22Rv1 (cell line): ENCODE results near the gene LRP8.

ENCODE experiments used
- H3K27ac ChIP-seq: fragments of 450-650 bp; 2 replicates; pipeline ENCODE4 v1.5.1; 2017
- CTCF ChIP-seq: fragments of 450-650 bp; IDR thresholded peaks from 2 replicates; pipeline ENCODE4 v1.5.1; 2017; ENCODE audit warnings: mild to moderate bottlenecking
- ZFX ChIP-seq: fragments of 450-650 bp; IDR thresholded peaks from 2 replicates; pipeline ENCODE4 v1.6.1; 2017; ENCODE audit warnings: antibody characterized with exemption, borderline replicate concordance

The LRP8 gene

GRCh38 chr1:53349369-53349835 is 21.5 kb upstream of the LRP8 start:
- TF ChIP-seq CTCF (no peak), ZFX (no peak)
- no peak overlapping the region for H3K27ac ChIP-seq

GRCh38 chr1:53348486-53349368 is 20.9 kb upstream of the LRP8 start:
- no peak overlapping the region for H3K27ac ChIP-seq
- no peak for TF ChIP-seq ZFX
- no peak for TF ChIP-seq CTCF

- no peak overlapping the region for H3K27ac ChIP-seq
- TF ChIP-seq ZFX (no peak), CTCF (no peak)
Observed at GRCh38 chr1:53346814-53347176, 18.9 kb upstream of the LRP8 start.

- H3K27ac ChIP-seq, result no peak overlapping the region
- TF ChIP-seq ZFX (no peak), CTCF (no peak)
Observed at GRCh38 chr1:53345996-53346813, 18.3 kb upstream of the LRP8 start.

GRCh38 chr1:53344921-53345838 is 17.3 kb upstream of the LRP8 start:
- no peak overlapping the region for H3K27ac ChIP-seq

More at GRCh38 chr1:53344921-53345838, 17.3 kb upstream of the LRP8 start:
- no peak for TF ChIP-seq CTCF
- no peak for TF ChIP-seq ZFX
